Brain pericyte (primary cell): ENCODE data around the gene ARHGEF6.
A peak's percentile ranks its signal among the peaks of the same experiment; 100 is the strongest.
"Not testable (repeated sequence)": the region's sequence is repeated elsewhere in the genome, so short reads cannot be mapped to it uniquely, and the experiment has no call there.

Experiments used
- DNase-seq: peaks from one replicate; pipeline ENCODE4 v3.0.0-alpha.2; 2012; ENCODE audit warnings: low read depth, low spot score

ARHGEF6 gene

GRCh38 chrX:136781180-136781797 lies 557 bp upstream of the ARHGEF6 start:
- DNase-seq = no peak

GRCh38 chrX:136780241-136780640 lies 491 bp downstream of the ARHGEF6 start:
- no peak for DNase-seq

- no peak for DNase-seq
These were observed 1.4 kb downstream of the ARHGEF6 start for GRCh38 chrX:136779346-136779781.

GRCh38 chrX:136778916-136779315 lies 1.8 kb downstream of the ARHGEF6 start:
- no peak for DNase-seq

- DNase-seq = no peak
These were observed 2.7 kb downstream of the ARHGEF6 start for GRCh38 chrX:136778020-136778419.

- no peak for DNase-seq
These were observed 7.1 kb downstream of the ARHGEF6 start for GRCh38 chrX:136773648-136774047.

- not testable (repeated sequence) for DNase-seq
These were observed 8.9 kb downstream of the ARHGEF6 start for GRCh38 chrX:136771869-136772268.

GRCh38 chrX:136768469-136769084 lies 12.2 kb downstream of the ARHGEF6 start:
- DNase-seq = peak; percentile 56

GRCh38 chrX:136767104-136767941 lies 13.4 kb downstream of the ARHGEF6 start:
- DNase-seq = no peak

GRCh38 chrX:136766785-136767103 lies 14.0 kb downstream of the ARHGEF6 start:
- no peak for DNase-seq

GRCh38 chrX:136765821-136766356 lies 14.8 kb downstream of the ARHGEF6 start:
- DNase-seq = no peak

- no peak for DNase-seq
These were observed 16.5 kb downstream of the ARHGEF6 start for GRCh38 chrX:136764206-136764605.

GRCh38 chrX:136762820-136763452 lies 17.8 kb downstream of the ARHGEF6 start:
- DNase-seq = no peak

- no peak for DNase-seq
These were observed 19.3 kb downstream of the ARHGEF6 start for GRCh38 chrX:136761421-136761820.

GRCh38 chrX:136759968-136760367 lies 20.8 kb downstream of the ARHGEF6 start:
- DNase-seq = no peak

GRCh38 chrX:136755411-136755810 lies 25.3 kb downstream of the ARHGEF6 start:
- DNase-seq = no peak

- no peak for DNase-seq
These were observed 26.1 kb downstream of the ARHGEF6 start for GRCh38 chrX:136754651-136755050.

- DNase-seq = no peak
These were observed 27.9 kb downstream of the ARHGEF6 start for GRCh38 chrX:136752796-136753195.

- DNase-seq = no peak
These were observed 28.4 kb downstream of the ARHGEF6 start for GRCh38 chrX:136752346-136752745.

GRCh38 chrX:136750364-136750763 lies 30.4 kb downstream of the ARHGEF6 start:
- DNase-seq = no peak

GRCh38 chrX:136747003-136747986 lies 33.4 kb downstream of the ARHGEF6 start:
- DNase-seq = no peak
